HEK293 (cell line): ENCODE data around the gene BRDT.

Experiments used
- BCL11B ChIP-seq: fragments of 450-650 bp; formaldehyde crosslinking; IDR thresholded peaks from 2 replicates; pipeline ENCODE4 v1.5.1; 2016; ENCODE audit warnings: low read depth, missing biosample characterization, missing genetic modification characterization
- MZF1 ChIP-seq: fragments of 450-650 bp; formaldehyde crosslinking; IDR thresholded peaks from 2 replicates; pipeline ENCODE4 v1.5.1; 2017; ENCODE audit warnings: missing biosample characterization, missing genetic modification characterization, borderline replicate concordance
- ZNF596 ChIP-seq: fragments of 450-650 bp; IDR thresholded peaks from 2 replicates; pipeline ENCODE4 v1.5.0; 2018; ENCODE audit warnings: missing biosample characterization, mild to moderate bottlenecking, missing genetic modification characterization, moderate library complexity
- ZNF624 ChIP-seq: fragments of 450-650 bp; formaldehyde crosslinking; IDR thresholded peaks from 2 replicates; pipeline ENCODE4 v1.5.1; 2017; ENCODE audit warnings: missing biosample characterization, missing genetic modification characterization
- ZSCAN16 ChIP-seq: fragments of 450-650 bp; formaldehyde crosslinking; IDR thresholded peaks from 2 replicates; pipeline ENCODE4 v1.5.1; 2016; ENCODE audit warnings: missing biosample characterization, missing genetic modification characterization
- TF ChIP-seq, protein P1 (sequence below): fragments of 450-650 bp; formaldehyde crosslinking; IDR thresholded peaks from 2 replicates; pipeline ENCODE4 v1.5.1; 2016; ENCODE audit warnings: missing biosample characterization, missing genetic modification characterization, low read depth
- TF ChIP-seq, protein P2 (sequence below): fragments of 450-650 bp; formaldehyde crosslinking; IDR thresholded peaks from 2 replicates; pipeline ENCODE4 v1.5.1; 2017; ENCODE audit warnings: missing biosample characterization, missing genetic modification characterization
- TF ChIP-seq, protein P3 (sequence below): fragments of 450-650 bp; formaldehyde crosslinking; IDR thresholded peaks from 2 replicates; pipeline ENCODE4 v1.5.1; 2016; ENCODE audit warnings: missing biosample characterization, missing genetic modification characterization
- TF ChIP-seq, protein P4 (sequence below): fragments of 450-650 bp; formaldehyde crosslinking; IDR thresholded peaks from 2 replicates; pipeline ENCODE4 v1.5.0; 2017; ENCODE audit warnings: missing biosample characterization, missing genetic modification characterization, borderline replicate concordance

DNA sequence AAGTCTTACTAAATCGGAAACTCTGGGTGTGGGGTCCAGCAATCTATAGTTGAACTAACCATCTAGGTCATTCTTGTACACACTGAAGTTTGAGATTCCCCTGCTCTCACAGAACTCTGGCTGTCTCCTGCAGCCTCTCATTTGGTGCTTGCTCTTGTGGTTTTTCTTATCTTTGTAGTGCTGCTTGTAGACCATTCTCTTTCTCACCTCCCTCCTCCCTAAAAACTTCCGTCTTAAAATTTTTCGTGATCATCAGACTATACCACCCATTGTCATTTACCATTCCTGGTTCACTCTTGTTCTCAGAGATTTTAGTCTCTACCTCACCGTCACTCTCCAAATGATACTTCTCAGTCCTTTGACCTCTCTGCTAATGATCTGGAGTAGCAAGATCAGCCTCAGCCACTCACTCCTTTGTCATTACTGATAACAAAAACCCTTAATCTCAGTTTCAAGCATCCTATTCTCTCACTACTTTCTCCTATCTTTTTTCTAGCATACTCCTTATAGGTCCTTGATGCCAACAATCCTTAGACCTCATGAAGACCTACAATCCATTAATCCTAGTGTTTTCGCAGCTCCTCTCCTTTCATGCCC is 67.6 kb downstream of the BRDT start:
- TF ChIP-seq, protein P1, sequence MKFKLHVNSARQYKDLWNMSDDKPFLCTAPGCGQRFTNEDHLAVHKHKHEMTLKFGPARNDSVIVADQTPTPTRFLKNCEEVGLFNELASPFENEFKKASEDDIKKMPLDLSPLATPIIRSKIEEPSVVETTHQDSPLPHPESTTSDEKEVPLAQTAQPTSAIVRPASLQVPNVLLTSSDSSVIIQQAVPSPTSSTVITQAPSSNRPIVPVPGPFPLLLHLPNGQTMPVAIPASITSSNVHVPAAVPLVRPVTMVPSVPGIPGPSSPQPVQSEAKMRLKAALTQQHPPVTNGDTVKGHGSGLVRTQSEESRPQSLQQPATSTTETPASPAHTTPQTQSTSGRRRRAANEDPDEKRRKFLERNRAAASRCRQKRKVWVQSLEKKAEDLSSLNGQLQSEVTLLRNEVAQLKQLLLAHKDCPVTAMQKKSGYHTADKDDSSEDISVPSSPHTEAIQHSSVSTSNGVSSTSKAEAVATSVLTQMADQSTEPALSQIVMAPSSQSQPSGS (tag by site-specific recombination) = no peak
- TF ChIP-seq, protein P2, sequence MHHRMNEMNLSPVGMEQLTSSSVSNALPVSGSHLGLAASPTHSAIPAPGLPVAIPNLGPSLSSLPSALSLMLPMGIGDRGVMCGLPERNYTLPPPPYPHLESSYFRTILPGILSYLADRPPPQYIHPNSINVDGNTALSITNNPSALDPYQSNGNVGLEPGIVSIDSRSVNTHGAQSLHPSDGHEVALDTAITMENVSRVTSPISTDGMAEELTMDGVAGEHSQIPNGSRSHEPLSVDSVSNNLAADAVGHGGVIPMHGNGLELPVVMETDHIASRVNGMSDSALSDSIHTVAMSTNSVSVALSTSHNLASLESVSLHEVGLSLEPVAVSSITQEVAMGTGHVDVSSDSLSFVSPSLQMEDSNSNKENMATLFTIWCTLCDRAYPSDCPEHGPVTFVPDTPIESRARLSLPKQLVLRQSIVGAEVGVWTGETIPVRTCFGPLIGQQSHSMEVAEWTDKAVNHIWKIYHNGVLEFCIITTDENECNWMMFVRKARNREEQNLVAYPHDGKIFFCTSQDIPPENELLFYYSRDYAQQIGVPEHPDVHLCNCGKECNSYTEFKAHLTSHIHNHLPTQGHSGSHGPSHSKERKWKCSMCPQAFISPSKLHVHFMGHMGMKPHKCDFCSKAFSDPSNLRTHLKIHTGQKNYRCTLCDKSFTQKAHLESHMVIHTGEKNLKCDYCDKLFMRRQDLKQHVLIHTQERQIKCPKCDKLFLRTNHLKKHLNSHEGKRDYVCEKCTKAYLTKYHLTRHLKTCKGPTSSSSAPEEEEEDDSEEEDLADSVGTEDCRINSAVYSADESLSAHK (tag by site-specific recombination) = no peak
- TF ChIP-seq, protein P3, sequence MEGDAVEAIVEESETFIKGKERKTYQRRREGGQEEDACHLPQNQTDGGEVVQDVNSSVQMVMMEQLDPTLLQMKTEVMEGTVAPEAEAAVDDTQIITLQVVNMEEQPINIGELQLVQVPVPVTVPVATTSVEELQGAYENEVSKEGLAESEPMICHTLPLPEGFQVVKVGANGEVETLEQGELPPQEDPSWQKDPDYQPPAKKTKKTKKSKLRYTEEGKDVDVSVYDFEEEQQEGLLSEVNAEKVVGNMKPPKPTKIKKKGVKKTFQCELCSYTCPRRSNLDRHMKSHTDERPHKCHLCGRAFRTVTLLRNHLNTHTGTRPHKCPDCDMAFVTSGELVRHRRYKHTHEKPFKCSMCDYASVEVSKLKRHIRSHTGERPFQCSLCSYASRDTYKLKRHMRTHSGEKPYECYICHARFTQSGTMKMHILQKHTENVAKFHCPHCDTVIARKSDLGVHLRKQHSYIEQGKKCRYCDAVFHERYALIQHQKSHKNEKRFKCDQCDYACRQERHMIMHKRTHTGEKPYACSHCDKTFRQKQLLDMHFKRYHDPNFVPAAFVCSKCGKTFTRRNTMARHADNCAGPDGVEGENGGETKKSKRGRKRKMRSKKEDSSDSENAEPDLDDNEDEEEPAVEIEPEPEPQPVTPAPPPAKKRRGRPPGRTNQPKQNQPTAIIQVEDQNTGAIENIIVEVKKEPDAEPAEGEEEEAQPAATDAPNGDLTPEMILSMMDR (tag by site-specific recombination) = no peak
- TF ChIP-seq ZSCAN16 (tag by site-specific recombination) (no peak), BCL11B (tag by site-specific recombination) (no peak), ZNF624 (tag by site-specific recombination) (no peak), MZF1 (tag by site-specific recombination) (no peak), ZNF596 (tag by site-specific recombination) (no peak)
- TF ChIP-seq, protein P4, sequence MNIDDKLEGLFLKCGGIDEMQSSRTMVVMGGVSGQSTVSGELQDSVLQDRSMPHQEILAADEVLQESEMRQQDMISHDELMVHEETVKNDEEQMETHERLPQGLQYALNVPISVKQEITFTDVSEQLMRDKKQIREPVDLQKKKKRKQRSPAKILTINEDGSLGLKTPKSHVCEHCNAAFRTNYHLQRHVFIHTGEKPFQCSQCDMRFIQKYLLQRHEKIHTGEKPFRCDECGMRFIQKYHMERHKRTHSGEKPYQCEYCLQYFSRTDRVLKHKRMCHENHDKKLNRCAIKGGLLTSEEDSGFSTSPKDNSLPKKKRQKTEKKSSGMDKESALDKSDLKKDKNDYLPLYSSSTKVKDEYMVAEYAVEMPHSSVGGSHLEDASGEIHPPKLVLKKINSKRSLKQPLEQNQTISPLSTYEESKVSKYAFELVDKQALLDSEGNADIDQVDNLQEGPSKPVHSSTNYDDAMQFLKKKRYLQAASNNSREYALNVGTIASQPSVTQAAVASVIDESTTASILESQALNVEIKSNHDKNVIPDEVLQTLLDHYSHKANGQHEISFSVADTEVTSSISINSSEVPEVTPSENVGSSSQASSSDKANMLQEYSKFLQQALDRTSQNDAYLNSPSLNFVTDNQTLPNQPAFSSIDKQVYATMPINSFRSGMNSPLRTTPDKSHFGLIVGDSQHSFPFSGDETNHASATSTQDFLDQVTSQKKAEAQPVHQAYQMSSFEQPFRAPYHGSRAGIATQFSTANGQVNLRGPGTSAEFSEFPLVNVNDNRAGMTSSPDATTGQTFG (tag by site-specific recombination) = no peak
